Activated CD4-positive, alpha-beta T cell treated with anti-CD3 and anti-CD28 coated beads, Interleukin-2, amount 50 U/mL, for 4 hours (primary cell): ENCODE measurements around the gene AQP12A.
"Not testable (repeated sequence)": the region's sequence is repeated elsewhere in the genome, so short reads cannot be mapped to it uniquely, and the experiment has no call there.

Source experiments
- DNase-seq, 2 experiments: peaks; one replicate each; pipeline ENCODE4 v3.0.0-alpha.2; 2020

AQP12A gene

DNA sequence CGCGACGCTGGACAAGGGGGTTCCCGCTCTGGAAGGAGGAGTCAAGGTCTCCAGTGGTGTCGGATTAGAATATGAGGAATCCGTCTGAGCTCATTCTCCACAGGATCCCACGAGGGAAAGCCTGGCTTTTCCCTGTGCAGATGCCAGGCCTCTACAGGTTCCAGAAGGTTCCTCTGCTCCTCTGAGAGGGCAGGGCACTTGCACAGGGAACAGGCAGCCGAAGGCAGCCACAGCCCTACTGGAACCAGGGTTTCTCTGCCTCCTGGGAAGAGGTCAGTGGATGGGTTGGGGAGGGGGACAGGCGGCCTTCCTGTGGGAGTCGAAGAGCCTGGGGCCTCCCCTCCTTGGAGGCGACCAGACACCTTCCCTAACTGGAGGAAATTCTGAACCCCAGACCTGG is 1.7 kb upstream of the AQP12A start:
- DNase-seq, result no peak

DNA sequence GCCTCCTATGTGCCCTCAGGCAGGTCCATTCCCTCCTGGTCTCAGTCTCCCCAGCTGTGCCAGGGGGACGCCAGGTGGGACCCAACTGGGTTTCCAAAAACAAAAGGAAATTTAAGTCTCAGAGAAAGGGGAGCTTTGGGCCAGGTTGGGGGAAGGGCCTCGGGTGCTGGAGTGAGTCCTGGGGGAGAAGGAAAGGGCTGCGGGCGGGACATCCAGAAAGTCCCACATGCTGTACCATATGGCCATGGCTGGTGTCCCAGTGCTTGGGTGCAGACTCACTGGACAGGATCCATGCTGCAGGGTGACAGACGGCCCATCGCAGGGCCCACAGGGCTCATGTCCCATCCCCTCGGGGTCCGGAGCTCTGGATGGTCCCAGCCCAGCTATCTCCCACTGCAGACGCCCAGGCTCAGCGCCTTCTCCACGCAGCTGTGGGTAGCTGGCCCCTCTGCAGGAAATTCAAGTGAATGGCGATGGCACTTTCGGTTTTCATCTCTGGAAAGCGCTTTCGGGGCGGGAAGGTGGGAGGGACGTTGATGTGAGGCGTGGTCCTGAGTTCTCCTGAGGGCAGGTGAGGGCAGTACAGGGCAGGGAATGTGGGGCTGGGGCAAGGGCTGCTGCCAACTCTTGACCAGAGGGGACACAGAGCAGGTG is 1.1 kb upstream of the AQP12A start:
- not testable (repeated sequence) for DNase-seq

DNA sequence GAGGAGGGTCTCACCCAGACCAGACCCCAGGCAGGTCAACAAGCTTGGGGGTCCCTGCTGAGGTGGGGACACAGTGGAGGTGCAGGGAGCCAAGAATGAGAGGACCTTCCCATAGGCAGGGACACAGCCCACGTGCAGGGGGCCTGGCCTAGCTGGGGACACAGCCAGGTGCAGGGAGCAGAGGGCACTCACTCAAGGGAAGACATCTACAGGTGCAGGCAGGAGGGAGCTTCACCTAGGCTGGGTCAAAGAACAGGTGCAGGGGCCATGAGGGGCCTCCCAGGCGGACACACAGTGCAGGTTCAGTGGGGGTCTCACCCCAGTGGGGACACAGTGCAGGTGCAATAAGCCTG is 615 bp upstream of the AQP12A start:
- DNase-seq, result not testable (repeated sequence)

DNA sequence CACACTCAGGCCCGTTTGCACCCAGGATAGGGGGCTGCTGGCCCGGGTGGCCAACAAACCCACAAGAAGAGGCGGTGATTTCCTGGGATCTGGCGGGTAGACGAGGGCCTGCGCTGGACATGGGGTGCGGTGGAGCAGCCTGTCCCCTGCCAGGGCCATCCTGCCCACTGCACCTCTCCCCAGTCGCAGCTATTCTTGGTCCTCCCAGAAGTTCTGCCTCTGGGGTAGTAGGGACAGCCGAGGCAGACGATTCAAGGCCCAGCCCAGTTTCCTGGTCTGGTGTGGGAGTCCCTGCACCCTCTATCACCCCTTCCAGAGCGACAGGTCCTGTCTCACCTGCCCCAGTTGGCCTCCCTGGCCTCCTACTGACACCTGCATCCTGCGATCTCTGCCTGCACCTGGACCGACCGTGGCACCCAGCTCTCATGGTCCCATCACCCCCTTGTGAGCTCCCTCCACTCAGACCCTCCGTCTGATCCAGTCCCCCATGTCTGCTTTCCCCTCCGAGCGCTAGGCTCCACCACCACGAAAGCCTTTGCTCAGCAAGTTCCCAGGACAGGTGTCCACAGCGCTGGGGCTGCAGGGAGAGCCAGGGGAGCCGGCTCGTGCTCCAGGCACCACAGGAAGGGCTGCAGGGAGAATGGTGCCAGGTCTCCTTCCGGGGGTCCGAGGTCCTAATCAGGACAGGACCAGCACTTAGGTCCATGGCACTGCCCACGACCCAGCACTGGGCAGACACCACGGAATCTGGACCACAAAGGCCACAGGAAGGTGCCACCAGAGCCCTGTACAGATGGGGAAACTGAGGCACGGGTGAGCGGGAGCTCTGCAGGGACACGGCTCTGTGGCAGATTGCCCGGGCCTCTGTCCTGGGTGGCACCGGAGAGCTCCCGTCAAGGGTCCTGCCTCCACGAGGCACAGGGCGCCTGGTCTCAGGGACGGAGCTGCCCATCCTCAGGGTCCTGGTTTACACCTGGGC is 1.2 kb downstream of the AQP12A start:
- DNase-seq, result not testable (repeated sequence)

DNA sequence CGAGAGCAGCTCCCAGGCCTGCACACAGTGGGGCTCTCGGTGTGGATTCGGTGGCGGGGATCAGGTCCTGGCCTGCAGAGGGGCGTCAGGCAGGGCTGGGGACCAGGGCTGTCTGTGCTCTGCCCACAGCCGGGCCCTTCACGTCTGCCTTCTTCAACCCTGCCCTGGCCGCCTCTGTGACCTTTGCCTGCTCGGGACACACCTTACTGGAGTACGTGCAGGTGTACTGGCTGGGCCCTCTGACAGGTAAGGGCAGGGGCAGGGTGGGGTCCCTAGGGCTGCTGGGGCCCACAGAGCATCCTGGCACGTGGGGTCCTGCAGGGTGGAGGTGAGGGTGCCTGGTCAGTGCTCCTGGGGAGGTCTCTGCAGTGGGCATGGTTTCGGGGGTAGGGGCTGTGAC is 2.6 kb downstream of the AQP12A start:
- not testable (repeated sequence) for DNase-seq

DNA sequence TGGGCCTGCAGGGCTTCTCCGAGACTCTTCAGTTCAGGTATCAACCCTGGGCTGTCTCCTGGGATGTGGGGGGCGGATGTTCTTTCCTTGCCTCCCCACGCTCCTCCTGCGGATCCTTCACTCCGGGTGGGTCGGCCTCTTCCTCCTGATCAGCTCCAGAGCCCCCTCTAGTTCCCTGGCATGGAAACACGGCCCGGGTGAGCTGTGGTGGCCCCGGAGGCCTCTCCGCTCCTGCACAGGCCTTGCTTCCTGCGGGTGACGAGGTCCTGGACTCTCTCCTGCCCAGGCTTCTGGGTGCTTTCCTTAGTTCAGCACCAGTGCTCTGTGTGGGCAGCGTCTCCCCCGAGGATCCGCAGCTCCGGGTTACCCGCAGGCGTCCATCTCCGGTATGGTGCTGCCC is 3.9 kb downstream of the AQP12A start:
- not testable (repeated sequence) for DNase-seq

DNA sequence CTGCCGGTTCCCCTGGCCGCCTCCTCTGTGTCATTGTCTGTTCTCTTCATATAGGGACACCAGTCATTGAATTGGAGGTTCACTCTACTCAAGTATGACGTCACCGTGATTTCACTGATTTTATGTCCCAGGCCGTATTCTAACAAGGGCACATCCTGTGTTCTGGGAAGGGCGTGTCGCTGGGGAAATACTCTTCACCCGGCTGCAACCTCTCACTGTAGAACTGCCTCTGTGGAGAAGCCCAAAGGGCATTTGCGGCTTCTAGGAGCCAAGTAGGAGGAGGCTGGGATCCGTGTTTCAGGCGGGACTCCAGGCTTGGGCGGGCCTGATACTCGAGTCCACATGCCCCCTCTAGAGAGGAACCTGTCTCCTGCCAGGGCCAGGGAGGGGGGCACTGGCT is 4.8 kb downstream of the AQP12A start:
- DNase-seq, result not testable (repeated sequence)

DNA sequence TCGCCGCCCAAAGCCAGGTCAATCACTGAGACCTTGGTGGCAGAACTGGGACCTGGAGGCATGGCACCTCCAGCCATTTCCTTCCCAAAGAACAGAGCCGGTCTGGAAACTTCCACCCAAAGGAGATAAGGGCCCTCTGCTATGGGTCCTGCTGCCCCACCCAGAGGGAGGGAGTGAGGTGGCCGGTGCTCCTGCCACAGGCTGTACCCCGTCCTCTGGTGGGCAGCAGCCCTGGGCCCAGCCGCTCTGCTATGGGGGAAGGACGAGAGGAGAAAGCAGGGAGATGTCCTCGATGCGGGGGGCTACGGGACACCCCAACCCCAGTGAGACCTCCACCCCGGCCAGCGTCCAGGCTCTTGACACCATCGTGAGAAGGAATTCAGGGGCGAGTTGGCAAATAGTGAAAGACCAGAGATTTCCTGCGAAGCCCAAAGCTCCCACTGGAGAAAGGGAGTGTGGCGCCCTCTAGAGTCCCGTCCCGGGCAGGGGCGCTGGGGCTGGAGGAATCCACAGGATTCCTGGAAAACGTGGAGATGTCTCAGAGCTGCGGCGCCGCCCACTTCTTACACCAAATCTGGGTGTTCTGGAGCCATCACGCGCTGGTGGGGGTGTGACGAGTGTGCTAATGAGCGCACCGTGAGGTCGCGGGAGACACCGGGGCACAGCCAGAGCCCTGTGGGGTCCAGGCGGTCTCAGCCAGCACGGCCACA is 7.3 kb downstream of the AQP12A start:
- DNase-seq, result not testable (repeated sequence)

DNA sequence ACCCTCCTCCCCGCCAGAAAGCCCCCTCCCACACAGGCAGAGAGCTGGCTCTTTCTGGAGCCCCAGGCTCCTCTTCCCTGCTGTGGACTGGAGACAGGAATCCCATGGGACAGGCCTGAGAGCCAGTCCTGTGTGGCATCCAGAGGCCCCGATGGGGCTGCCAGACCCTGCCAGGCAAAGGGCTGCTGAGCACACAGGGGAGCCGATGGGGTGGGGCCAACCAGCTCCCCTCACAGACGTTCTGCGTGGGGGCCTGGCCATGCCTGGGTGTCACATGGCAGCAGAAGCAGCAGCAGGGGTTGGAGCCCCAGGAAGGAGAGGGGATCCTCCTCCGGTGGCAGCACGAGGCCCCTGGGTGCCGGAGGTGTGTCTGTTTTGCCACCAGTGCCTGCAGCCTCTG is 8.2 kb downstream of the AQP12A start:
- not testable (repeated sequence) for DNase-seq

DNA sequence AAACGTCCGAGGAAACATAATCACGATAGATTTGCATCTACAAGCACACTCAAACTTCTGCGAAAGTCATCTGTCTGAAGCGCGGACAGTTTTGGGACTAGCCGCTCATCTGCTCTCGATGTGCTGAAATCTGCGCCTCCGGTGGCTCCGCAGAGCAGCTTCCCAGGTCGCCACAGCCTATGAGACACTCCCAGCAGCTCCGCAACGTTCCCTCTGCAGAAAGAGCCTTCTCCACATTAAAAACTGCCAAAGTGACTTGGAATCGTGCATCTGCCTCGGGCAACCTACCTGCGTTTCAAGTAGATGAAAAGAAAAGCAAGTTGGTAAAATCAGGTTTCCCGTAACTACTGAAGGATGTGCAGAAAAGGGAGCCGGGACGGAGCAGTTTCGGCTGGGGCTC is 8.9 kb downstream of the AQP12A start:
- DNase-seq, result not testable (repeated sequence)

DNA sequence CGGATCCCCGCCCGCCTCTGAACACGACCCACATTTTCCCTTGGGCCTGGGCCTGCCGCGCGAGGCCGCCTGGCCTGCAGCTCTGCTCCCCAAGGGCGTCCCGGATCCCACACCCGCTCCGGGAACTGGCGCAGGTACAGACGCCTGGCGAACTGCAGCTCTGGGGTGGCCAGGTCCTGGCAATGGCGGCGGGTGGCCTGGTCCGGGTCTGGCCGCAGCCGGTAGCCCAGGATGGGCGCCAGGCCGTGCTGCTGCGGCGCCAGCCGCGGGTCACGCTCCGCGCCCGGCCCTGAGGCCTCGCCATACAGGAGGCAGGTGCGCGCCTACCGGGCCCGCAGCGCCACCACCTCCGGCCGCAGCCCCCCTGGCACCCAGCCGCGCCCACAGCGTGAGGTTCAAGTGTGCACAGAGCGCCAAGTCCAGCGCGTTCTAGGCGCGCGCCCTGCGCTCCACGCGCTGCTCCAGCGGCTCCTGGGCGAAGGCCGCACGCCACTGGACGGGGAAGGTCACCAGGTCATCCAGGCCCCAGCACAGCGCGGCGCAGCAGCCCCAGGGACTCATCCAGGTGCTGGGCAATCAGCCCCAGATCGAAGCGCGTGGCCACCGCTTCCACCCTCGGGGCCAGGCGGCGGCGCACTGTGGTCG is 9.5 kb downstream of the AQP12A start:
- DNase-seq, result no peak

DNA sequence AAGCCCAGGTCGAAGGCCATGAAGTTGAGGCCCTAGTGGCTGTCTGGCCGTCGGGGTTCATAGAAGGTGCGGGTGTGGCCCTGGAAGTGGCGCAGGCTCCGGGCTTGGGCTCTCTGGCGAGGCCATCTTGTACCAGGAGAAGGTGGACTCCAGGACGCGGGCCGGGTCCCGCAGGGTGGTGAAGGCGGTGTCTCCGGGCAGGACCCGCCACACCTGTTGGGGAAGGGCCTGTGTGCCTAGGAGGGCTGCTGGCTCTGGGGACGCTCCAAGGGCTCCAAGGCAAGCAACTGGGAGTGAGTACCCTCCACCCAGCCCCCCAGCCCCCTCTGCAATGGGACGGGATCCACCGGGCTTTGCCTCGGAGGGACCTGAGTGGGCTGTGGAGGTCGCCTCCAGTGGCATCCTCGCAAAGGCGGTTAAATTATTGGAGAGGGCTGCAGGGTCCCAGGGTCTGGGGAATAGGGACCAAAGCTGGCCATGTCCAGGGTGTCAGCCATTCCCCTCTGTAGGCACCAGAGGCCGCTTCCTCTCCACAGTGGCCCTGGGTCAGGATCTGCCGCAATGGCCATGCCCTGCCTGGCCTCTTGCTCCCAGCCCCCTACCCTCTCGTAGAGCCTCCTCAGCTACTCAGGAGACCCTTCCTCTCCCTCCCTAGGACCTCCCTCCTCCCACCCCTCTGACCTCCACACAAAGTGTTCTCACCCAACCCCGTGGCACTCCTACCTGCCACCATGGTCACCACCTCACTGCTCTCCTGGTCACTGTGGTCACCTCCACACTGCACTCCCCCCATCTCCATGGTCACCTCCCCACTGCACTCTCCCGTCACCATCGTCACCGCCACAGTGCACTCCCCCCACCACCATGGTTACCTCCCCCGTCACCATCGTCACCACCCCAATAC is 10.3 kb downstream of the AQP12A start:
- no peak for DNase-seq

DNA sequence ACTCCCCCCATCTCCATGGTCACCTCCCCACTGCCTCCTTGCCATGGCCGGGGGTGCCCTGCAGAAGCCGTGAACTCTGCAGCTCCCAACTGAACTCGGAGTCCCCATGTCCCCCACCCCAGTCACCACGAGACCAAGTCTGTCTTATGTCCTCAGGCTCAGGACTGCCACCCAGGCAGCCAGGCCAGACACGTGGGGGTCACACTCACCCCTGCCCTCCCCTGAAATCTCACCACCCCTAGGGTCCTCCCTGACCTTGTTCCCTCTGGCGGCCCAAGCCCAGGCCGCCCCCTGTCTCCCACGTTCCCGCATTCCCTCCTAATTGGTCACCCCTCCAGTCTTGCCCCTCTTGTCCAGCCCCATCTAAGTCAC is 11.0 kb downstream of the AQP12A start:
- DNase-seq, result no peak

DNA sequence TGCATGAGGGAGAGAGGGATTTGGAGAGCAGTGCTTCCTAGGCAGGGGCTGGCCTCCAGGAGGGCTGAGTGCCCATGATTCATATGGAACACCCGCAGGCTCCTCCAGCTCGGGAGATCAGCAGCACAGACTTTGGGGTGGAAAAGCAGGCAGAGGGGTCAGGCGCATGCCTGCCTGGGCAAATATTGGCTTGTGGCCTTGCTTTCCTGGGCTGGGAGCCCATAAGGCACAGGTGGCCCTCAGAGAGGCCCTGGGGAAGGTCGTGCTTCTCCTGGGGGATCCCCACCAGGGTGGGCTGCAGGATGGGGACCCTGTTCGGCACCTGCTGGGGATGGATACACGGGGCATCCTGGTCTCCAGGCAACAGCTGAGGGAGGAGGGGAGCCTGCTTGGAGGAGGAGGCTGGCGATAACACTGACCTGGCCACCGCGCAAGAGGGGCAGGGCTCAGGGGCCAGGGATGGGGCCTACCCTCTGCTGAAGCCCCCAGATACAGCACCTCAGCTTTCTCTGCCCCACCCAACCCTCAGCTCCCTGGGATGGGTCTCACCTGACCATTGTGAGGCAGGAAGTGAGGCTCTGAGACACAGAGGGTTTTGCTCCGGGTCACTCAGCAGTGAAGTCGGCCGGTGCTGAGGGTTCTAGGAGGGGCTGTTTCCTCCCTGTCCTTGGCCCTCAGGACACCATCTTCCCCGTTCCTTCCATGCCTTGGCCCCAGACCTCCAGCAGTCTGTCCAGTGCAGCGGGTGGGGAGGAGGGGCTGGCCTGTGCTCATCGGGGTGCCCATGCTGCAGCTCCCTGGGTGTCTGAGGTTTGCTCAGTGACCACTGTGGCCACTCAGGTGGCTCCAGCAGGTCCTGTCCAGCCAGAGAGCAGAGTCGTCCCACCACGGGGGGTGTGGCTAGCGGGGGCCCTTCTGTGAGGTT is 12.0 kb downstream of the AQP12A start:
- DNase-seq, result no peak

DNA sequence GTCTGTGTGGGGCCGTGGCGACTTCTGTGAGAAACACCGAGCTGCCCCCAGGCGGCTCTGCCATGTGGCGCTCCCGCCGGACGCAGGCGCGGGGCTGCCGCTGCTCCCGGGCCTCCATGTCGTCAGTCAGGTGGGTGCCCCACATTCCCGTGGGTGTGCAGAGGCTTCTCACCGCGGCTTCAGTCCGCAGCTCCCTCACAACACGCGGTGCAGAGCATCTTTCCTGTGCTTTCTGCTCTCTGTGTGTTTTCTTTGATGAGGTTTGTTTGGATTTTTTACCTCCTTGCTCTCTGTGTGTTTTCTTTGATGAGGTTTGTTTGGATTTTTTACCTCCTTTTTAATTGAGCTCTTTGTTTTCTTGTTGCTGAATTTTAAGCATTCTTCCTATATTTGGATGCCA is 13.0 kb downstream of the AQP12A start:
- peak; percentile 22 to 31 for DNase-seq

DNA sequence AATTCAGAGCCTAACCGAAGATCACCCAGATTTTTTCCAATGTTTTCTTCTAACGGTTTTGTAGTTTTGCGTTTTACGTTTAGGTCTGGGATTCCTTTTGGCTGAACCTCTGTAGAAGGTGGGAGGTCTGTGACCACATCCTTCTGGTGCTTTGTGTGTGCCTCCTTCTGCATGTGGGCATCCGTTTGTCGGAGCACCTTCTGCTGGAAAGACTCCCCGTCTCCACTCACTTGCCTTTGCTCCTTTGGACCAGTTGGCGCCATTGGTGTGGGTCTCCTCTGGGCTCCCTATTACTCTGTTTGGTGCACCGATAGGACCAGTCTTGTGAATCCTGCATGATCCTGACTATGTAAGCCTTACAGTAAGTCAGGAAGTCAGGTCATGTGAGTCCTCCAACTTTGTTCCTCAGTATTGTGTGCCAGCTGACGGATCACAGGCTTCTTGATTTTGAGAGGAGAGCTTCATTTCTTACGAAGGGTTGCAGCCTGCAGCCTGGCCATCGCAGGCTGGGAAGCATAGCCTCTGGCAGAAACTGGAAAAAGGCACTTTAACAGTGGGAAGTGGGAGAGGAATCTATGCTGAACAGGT is 13.6 kb downstream of the AQP12A start:
- DNase-seq, result no peak

DNA sequence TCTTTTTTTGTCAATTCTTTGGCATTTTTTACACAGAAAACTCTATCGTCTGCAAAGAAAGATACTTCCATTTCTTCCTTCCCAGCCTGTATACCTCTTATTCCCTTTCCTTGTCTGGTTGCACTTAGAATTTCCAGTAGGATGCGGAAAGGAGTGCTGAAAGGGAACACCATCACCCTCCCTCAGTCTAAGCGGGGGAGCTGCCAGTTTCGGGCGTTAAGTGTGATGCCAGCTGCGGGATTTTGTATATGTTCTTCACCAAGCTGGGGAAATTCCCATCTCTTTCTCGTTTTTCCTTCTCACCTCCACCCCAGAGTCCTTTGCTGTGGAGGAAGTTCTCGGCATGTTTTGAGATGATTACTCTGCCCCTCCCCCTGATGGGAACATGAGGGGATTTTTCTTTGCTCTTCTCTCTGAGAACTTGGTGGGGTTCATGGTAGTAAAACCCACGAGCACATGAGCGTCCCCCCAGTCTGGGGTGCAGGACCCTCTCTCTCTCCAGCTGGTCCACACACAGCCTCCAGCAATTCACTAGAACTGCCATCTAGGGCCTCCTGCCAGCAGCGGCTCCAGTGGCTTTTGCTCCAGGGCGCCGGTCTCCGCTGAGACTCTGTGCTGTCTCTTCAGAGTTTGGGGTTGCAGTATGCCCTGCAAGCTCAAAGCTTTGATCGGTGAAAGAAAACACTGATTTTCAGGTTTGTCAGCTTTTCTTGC is 15.5 kb downstream of the AQP12A start:
- no peak for DNase-seq

DNA sequence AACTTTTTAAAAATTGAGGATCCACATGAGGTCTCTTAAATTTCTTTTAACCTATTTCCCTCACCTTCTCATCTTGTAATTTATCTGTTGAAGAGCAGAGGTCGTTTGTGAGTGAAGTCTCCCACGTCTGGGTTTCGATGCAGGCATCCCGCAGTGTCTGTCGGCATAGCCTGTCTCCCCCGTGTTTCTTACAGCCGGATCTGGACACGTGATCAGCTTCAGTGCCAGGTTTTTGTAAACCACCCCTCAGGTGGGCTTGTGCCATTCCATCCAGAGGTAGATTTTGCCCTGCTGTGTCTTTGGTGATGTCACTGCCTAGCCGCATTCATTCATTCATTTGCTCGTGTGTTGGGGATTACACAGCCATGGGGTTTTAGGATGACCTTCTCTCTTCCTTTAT is 16.2 kb downstream of the AQP12A start:
- no peak for DNase-seq

DNA sequence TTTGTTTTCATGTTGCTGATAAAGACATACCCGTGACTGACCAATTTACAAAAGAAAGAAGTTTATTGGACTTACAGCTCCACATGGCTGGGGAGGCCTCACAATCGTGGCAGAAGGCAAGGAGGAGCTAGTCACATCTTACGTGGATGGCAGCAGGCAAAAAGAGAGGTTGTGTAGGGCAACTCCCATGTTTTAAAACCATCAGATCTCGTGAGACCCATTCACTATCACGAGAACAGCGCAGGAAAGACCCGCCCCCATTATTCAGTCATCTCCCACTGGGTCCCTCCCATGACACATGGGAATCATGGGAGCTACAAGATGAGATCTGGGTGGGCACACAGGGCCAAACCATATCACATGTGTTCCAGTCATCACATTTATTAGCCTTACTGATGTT is 16.8 kb downstream of the AQP12A start:
- no peak for DNase-seq

DNA sequence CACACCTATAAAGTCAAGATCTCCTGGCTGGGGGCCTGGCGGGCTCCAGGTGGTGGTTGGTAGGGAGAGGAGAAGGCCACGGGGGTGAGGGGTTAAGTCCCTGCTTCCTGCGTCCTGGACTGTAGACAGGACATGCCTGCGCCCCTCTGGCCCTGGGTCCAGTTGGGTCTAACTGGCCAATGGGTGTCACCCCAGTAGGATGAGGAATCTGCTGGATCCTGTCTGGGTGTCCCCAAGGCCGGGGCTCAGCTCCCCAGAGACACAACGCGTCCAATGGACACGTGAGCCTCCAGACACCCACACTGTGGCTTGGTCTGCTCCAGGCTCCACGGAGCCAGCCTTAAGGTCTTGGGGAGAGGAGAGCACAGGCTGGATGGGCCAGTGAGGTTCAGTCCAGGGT is 19.6 kb downstream of the AQP12A start:
- DNase-seq, result no peak
